HCT116 (cell line): Measurements from ENCODE around the gene DDTL.

ENCODE experiments used
- CBX3 ChIP-seq: IDR thresholded peaks from 2 replicates; pipeline ENCODE4 v1.6.1; 2012; ENCODE audit warnings: low read depth
- CEBPB ChIP-seq: IDR thresholded peaks from 2 replicates; pipeline ENCODE4 v1.6.1; 2012; ENCODE audit warnings: low read depth
- CTCF ChIP-seq, 3 experiments: fragments of 200-600 bp in 1 of 3; sonication (generic) in 1 of 3; IDR thresholded peaks in 2 of 3; conservative IDR thresholded peaks in 1 of 3; 2 replicates each; pipeline ENCODE4 v1.5.1; 2012 to 2017; ENCODE audit warnings: low read depth in 2 of 3, low read length in 2 of 3, antibody characterized with exemption in 1 of 3, borderline replicate concordance in 1 of 3, control low read depth in 1 of 3, mild to moderate bottlenecking in 1 of 3, mixed read lengths in 1 of 3, mixed run types in 1 of 3, moderate library complexity in 1 of 3; ENCODE audit not compliant: insufficient read depth in 1 of 3
- EZH2 ChIP-seq: fragments of 200-600 bp; sonication (generic); IDR thresholded peaks from 2 replicates; pipeline ENCODE4 v1.6.1; 2017; ENCODE audit warnings: antibody characterized with exemption, mixed run types
- JUND ChIP-seq: IDR thresholded peaks from 2 replicates; pipeline ENCODE4 v1.6.1; 2012
- POLR2A ChIP-seq: IDR thresholded peaks from 2 replicates; pipeline ENCODE4 v1.7.0; 2011; ENCODE audit warnings: borderline replicate concordance; ENCODE audit not compliant: insufficient read depth, insufficient read length; ENCODE audit errors: extremely low read depth
- POLR2AphosphoS5 ChIP-seq: IDR thresholded peaks from 2 replicates; pipeline ENCODE4 v1.6.1; 2011; ENCODE audit warnings: mild to moderate bottlenecking, low read depth, low read length, moderate library complexity
- YY1 ChIP-seq: IDR thresholded peaks from 2 replicates; pipeline ENCODE4 v1.6.1; 2011; ENCODE audit warnings: low read length, low read depth, moderate library complexity, mild to moderate bottlenecking; ENCODE audit not compliant: insufficient replicate concordance; ENCODE audit errors: extremely low read depth
- TF ChIP-seq, protein P1 (sequence below): IDR thresholded peaks from 2 replicates; pipeline ENCODE4 v1.6.1; 2012; ENCODE audit warnings: low read depth
- TF ChIP-seq, protein P2 (sequence below): IDR thresholded peaks from 2 replicates; pipeline ENCODE4 v1.6.1; 2012

GRCh38 chr22:24003887-24004286, 37.2 kb downstream of the DDTL start:
- TF ChIP-seq CTCF (IDR thresholded peaks at IDR 0.05 in 2 of 3, conservative IDR thresholded peaks at IDR 0.05 in 1 of 3; ENCODE audit: borderline replicate concordance in 1 of 3, insufficient read depth in 1 of 3, low read depth in 2 of 3, low read length in 2 of 3): no peak
- no peak for TF ChIP-seq POLR2A
- TF ChIP-seq, protein P1, sequence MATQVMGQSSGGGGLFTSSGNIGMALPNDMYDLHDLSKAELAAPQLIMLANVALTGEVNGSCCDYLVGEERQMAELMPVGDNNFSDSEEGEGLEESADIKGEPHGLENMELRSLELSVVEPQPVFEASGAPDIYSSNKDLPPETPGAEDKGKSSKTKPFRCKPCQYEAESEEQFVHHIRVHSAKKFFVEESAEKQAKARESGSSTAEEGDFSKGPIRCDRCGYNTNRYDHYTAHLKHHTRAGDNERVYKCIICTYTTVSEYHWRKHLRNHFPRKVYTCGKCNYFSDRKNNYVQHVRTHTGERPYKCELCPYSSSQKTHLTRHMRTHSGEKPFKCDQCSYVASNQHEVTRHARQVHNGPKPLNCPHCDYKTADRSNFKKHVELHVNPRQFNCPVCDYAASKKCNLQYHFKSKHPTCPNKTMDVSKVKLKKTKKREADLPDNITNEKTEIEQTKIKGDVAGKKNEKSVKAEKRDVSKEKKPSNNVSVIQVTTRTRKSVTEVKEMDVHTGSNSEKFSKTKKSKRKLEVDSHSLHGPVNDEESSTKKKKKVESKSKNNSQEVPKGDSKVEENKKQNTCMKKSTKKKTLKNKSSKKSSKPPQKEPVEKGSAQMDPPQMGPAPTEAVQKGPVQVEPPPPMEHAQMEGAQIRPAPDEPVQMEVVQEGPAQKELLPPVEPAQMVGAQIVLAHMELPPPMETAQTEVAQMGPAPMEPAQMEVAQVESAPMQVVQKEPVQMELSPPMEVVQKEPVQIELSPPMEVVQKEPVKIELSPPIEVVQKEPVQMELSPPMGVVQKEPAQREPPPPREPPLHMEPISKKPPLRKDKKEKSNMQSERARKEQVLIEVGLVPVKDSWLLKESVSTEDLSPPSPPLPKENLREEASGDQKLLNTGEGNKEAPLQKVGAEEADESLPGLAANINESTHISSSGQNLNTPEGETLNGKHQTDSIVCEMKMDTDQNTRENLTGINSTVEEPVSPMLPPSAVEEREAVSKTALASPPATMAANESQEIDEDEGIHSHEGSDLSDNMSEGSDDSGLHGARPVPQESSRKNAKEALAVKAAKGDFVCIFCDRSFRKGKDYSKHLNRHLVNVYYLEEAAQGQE: no peak
- TF ChIP-seq EZH2: no peak
- TF ChIP-seq CBX3: no peak
- TF ChIP-seq POLR2AphosphoS5: no peak
- TF ChIP-seq JUND: no peak
- TF ChIP-seq YY1: no peak
- no peak for TF ChIP-seq CEBPB
- TF ChIP-seq, protein P2, sequence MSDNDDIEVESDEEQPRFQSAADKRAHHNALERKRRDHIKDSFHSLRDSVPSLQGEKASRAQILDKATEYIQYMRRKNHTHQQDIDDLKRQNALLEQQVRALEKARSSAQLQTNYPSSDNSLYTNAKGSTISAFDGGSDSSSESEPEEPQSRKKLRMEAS: no peak
